SK-N-SH treated with all-trans-retinoic acid at 6 μM for 48 hours (cell line): ENCODE data around the gene C20orf202.

Experiments used
- ATAC-seq: fragments of 200-7000 bp; cut with Tn5 transposase; 3 replicates; pipeline ENCODE4 v1.9.1; 2020; ENCODE audit warnings: mild to moderate bottlenecking, moderate library complexity
- ARNTL ChIP-seq: fragments of 450-650 bp; formaldehyde crosslinking; IDR thresholded peaks from 2 replicates; pipeline ENCODE4 v1.5.0; 2020; ENCODE audit warnings: low read depth, mild to moderate bottlenecking, moderate library complexity, borderline replicate concordance
- CSDC2 ChIP-seq: fragments of 250-450 bp; sonication (Bioruptor Pico); IDR thresholded peaks from 2 replicates; pipeline ENCODE4 v1.5.0; 2020; ENCODE audit warnings: mild to moderate bottlenecking, moderate library complexity
- ESRRG ChIP-seq: fragments of 250-450 bp; sonication (Bioruptor Pico); IDR thresholded peaks from 2 replicates; pipeline ENCODE4 v1.6.1; 2021; ENCODE audit warnings: mild to moderate bottlenecking
- ISL1 ChIP-seq: fragments of 250-450 bp; sonication (Bioruptor Pico); IDR thresholded peaks from 2 replicates; pipeline ENCODE4 v2.1.2; 2022; ENCODE audit warnings: mild to moderate bottlenecking, moderate library complexity
- OSR1 ChIP-seq: fragments of 250-450 bp; sonication (Bioruptor Pico); IDR thresholded peaks from 2 replicates; pipeline ENCODE4 v1.8.0; 2022; ENCODE audit warnings: moderate library complexity, mild to moderate bottlenecking, inconsistent platforms
- PPARA ChIP-seq: fragments of 250-450 bp; sonication (Bioruptor Pico); IDR thresholded peaks from 2 replicates; pipeline ENCODE4 v1.5.0; 2020; ENCODE audit warnings: mild to moderate bottlenecking, borderline replicate concordance
- RARB ChIP-seq: fragments of 250-450 bp; sonication (Bioruptor Pico); IDR thresholded peaks from 2 replicates; pipeline ENCODE4 v1.8.0; 2021; ENCODE audit warnings: mild to moderate bottlenecking, moderate library complexity
- SNAI2 ChIP-seq: fragments of 250-450 bp; sonication (Bioruptor Pico); IDR thresholded peaks from 2 replicates; pipeline ENCODE4 v1.5.0; 2020; ENCODE audit warnings: mild to moderate bottlenecking, moderate library complexity
- TOX ChIP-seq: fragments of 250-450 bp; sonication (Bioruptor Pico); IDR thresholded peaks from 2 replicates; pipeline ENCODE4 v1.8.0; 2021; ENCODE audit warnings: mild to moderate bottlenecking, moderate library complexity, borderline replicate concordance
- ZFP30 ChIP-seq: fragments of 450-650 bp; formaldehyde crosslinking; IDR thresholded peaks from 2 replicates; pipeline ENCODE4 v1.5.0; 2022; ENCODE audit warnings: mild to moderate bottlenecking, moderate library complexity
- ZNF565 ChIP-seq: fragments of 450-650 bp; formaldehyde crosslinking; conservative IDR thresholded peaks from 2 replicates; pipeline ENCODE4 v1.5.0; 2020; ENCODE audit warnings: low read depth, mild to moderate bottlenecking, moderate library complexity
- ZNF70 ChIP-seq: fragments of 450-650 bp; formaldehyde crosslinking; IDR thresholded peaks from 2 replicates; pipeline ENCODE4 v1.5.0; 2020; ENCODE audit warnings: mild to moderate bottlenecking, moderate library complexity
- ZNF8 ChIP-seq: fragments of 450-650 bp; formaldehyde crosslinking; IDR thresholded peaks from 2 replicates; pipeline ENCODE4 v1.5.0; 2020; ENCODE audit warnings: mild to moderate bottlenecking, moderate library complexity
- TF ChIP-seq, protein P1 (sequence below): fragments of 250-450 bp; sonication (Bioruptor Pico); IDR thresholded peaks from 2 replicates; pipeline ENCODE4 v1.5.1; 2021; ENCODE audit warnings: mild to moderate bottlenecking, moderate library complexity
- TF ChIP-seq, protein P2 (sequence below): fragments of 250-450 bp; sonication (Bioruptor Pico); IDR thresholded peaks from 2 replicates; pipeline ENCODE4 v1.8.0; 2021; ENCODE audit warnings: low read depth, mild to moderate bottlenecking, moderate library complexity, borderline replicate concordance
- TF ChIP-seq, protein P3 (sequence below): fragments of 250-450 bp; sonication (Bioruptor Pico); IDR thresholded peaks from 2 replicates; pipeline ENCODE4 v1.8.0; 2020; ENCODE audit warnings: mild to moderate bottlenecking, moderate library complexity, borderline replicate concordance
- TF ChIP-seq, protein P4 (sequence below): fragments of 250-450 bp; sonication (Bioruptor Pico); IDR thresholded peaks from 2 replicates; pipeline ENCODE4 v1.5.1; 2020; ENCODE audit warnings: low read depth, mild to moderate bottlenecking, moderate library complexity

The C20orf202 gene

DNA sequence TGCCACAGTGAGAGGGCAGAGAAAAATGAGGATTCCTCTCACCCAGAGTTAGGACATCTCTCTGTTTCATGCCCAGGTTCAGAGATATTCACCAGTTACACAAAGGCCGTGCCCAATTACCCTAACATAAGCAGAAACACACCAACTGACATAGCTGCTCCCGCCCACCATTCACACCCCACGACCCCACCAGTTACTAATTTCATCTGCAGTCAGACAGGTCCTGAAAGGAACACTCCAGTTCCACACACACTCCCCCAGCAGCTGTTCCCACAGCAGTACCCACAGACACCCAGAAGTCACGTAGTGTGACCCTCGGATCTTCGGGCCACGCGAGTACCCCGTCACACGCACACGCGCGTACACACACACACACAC, 19.0 kb upstream of the C20orf202 start:
- TF ChIP-seq, protein P1, sequence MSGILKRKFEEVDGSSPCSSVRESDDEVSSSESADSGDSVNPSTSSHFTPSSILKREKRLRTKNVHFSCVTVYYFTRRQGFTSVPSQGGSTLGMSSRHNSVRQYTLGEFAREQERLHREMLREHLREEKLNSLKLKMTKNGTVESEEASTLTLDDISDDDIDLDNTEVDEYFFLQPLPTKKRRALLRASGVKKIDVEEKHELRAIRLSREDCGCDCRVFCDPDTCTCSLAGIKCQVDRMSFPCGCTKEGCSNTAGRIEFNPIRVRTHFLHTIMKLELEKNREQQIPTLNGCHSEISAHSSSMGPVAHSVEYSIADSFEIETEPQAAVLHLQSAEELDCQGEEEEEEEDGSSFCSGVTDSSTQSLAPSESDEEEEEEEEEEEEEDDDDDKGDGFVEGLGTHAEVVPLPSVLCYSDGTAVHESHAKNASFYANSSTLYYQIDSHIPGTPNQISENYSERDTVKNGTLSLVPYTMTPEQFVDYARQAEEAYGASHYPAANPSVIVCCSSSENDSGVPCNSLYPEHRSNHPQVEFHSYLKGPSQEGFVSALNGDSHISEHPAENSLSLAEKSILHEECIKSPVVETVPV (CRISPR knock-in tag) = no peak
- TF ChIP-seq RARB = no peak
- no peak for TF ChIP-seq ZFP30
- TF ChIP-seq ZNF565 = no peak
- no peak for TF ChIP-seq ESRRG (CRISPR knock-in tag)
- TF ChIP-seq, protein P2, sequence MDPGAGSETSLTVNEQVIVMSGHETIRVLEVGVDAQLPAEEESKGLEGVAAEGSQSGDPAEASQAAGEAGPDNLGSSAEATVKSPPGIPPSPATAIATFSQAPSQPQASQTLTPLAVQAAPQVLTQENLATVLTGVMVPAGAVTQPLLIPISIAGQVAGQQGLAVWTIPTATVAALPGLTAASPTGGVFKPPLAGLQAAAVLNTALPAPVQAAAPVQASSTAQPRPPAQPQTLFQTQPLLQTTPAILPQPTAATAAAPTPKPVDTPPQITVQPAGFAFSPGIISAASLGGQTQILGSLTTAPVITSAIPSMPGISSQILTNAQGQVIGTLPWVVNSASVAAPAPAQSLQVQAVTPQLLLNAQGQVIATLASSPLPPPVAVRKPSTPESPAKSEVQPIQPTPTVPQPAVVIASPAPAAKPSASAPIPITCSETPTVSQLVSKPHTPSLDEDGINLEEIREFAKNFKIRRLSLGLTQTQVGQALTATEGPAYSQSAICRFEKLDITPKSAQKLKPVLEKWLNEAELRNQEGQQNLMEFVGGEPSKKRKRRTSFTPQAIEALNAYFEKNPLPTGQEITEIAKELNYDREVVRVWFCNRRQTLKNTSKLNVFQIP (CRISPR knock-in tag) = no peak
- TF ChIP-seq, protein P3, sequence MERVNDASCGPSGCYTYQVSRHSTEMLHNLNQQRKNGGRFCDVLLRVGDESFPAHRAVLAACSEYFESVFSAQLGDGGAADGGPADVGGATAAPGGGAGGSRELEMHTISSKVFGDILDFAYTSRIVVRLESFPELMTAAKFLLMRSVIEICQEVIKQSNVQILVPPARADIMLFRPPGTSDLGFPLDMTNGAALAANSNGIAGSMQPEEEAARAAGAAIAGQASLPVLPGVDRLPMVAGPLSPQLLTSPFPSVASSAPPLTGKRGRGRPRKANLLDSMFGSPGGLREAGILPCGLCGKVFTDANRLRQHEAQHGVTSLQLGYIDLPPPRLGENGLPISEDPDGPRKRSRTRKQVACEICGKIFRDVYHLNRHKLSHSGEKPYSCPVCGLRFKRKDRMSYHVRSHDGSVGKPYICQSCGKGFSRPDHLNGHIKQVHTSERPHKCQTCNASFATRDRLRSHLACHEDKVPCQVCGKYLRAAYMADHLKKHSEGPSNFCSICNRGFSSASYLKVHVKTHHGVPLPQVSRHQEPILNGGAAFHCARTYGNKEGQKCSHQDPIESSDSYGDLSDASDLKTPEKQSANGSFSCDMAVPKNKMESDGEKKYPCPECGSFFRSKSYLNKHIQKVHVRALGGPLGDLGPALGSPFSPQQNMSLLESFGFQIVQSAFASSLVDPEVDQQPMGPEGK (CRISPR knock-in tag) = no peak
- ATAC-seq = no peak

DNA sequence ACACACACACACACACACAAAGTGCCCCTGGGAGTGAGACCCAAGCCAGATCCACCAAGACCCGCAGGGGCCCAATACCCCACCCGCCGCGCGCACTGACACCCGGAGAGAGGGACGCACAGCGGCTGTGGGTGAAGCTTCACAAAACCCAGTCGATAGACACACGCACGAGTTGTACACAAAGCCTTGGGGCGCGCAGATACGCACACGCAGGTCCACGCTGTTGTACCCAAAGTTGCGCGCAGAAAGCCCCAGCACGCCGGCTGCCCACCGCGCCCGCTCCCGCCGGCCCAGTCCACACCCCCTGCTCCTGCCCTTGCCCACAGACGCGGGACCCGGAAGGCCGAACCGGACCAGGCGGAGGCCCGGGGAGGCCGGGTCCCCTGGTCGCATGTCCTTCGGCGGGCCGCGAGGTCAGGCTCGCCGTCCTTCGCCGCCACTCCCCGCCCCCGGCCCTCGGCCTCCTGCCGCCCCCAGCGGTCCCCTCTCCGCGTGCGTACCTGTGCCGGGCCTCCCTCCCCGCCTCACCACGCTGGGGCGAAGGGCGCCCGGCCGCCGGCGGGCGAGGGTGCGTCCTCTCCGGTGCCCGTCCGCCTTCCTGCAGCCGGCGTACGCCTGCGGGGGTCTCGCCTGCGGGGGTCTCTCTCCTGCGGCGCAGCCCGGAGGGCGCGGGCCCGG, 18.5 kb upstream of the C20orf202 start, which contains the start of gene TMEM74B:
Gene TMEM74B, minus strand, starts transcription at position 344 of the 678 bp plus-strand sequence. CDS start 1,180 bp downstream, outside the sequence.
- no peak for ATAC-seq
- TF ChIP-seq, protein P4, sequence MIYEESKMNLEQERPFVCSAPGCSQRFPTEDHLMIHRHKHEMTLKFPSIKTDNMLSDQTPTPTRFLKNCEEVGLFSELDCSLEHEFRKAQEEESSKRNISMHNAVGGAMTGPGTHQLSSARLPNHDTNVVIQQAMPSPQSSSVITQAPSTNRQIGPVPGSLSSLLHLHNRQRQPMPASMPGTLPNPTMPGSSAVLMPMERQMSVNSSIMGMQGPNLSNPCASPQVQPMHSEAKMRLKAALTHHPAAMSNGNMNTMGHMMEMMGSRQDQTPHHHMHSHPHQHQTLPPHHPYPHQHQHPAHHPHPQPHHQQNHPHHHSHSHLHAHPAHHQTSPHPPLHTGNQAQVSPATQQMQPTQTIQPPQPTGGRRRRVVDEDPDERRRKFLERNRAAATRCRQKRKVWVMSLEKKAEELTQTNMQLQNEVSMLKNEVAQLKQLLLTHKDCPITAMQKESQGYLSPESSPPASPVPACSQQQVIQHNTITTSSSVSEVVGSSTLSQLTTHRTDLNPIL (CRISPR knock-in tag) = no peak
- TF ChIP-seq PPARA (CRISPR knock-in tag) (no peak), CSDC2 (CRISPR knock-in tag) (no peak), SNAI2 (no peak), ISL1 (no peak), ZNF70 (CRISPR knock-in tag) (no peak), TOX (CRISPR knock-in tag) (no peak)
- TF ChIP-seq, protein P3 (CRISPR knock-in tag) = no peak

DNA sequence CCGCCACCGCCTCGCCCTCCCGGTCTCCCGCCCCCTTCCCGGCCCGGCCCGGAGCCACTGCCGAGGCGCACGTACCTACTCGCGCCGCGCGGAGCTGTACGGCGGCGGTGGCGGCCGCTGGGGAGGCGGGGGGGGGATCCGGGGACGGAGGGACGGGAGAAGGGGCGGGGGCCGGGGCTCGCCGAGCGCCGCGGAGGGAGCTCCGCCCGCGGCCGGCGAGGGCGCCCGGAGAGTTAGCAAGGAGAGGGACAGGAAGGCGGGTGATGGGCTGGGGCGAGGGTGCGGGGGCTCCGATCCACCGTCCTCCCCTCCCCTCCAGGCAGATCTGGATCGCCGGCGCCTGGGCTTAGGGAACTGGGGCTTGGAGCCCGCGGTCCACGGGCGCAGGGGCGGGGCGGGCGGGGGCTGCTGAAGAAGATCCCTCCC, 17.9 kb upstream of the C20orf202 start:
- TF ChIP-seq PPARA (CRISPR knock-in tag) (no peak), OSR1 (CRISPR knock-in tag) (no peak)
- peak; percentile 36 for ATAC-seq

DNA sequence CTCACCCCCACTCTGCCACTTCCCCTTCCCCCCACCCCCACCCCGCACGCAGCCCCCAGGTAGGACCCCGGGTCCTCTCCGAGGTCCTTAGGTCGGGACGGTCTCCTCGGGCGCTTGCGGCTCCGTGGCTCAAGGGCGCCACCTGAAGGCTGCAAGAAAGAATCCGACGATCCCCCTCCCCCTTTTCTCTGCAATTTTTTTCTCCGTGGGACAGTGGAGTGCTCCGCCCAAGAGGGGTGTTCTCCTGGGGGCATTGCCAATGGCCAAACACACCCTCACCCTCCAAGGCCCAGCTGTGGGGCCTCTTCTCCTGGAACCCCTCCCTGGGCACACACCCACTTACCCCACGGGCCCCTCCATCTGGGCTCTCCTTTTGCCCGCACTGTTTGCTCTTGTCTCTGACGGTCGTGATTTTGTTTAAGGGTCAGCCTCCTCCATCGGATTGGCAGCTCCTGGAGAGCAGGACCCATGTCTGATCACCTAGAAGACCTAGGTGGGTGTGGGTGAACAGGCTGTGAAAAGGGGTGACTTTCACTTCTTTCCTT, 17.4 kb upstream of the C20orf202 start:
- ATAC-seq = peak; percentile 79
- TF ChIP-seq PPARA (CRISPR knock-in tag) (no peak), ZNF565 (no peak), ARNTL (CRISPR knock-in tag) (no peak)
- TF ChIP-seq, all 23 proteins: peak for 0

DNA sequence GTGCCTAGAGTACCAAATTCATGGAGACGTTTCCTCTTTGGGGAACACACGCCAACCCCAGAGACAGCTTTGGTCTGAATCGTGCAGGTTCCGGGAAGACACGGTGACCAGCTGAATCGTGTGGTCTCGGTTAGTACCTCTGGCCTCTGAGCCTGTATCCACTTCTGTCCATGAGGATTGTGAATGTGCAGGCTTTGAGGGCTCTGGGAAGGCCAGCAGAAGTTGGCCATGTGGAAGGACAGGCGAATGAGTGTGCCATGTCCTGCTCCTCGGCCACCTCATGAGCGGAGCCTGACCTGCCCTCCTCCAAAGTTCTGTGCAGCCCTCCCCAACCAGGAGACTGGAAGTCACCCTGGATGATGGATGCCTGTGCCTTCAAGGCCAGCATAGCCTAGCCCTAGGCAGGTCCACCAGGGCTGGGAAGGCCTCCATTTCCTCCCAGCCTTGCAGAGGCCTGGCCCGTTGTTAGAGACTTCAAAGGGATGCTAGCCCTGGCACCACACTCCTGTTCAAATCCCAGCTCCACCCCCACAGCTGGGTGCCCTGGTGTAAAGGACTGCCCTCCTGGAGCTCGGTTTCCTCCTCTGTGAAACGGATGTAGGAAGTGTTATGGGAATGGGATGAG, 16.8 kb upstream of the C20orf202 start:
- ATAC-seq = no peak

More for the DNA sequence above, 16.8 kb upstream of the C20orf202 start:
- TF ChIP-seq PPARA (CRISPR knock-in tag) (no peak), CSDC2 (CRISPR knock-in tag) (no peak), ZNF70 (CRISPR knock-in tag) (no peak), ZNF565 (no peak), RARB (no peak), ZNF8 (CRISPR knock-in tag) (no peak)
- TF ChIP-seq, protein P3 (CRISPR knock-in tag) = no peak
